Activated naive CD8-positive, alpha-beta T cell treated with anti-CD3 and anti-CD28 coated beads, Interleukin-2, amount 50 U/mL, for 24 hours (primary cell): ENCODE results near the gene TNNI3.
"Not testable (repeated sequence)": the region's sequence is repeated elsewhere in the genome, so short reads cannot be mapped to it uniquely, and the experiment has no call there.

Source experiments
- ATAC-seq: fragments of 150-1000 bp; cut with Tn5 transposase; one replicate; pipeline ENCODE4 v1.10.0; 2021
- DNase-seq: peaks from one replicate; pipeline ENCODE4 v3.0.0; 2021
- H3K27ac Mint-ChIP-seq: one replicate; pipeline ENCODE4 v1.8.0; 2021; ENCODE audit warnings: mild to moderate bottlenecking, mixed read lengths
- H3K27me3 Mint-ChIP-seq: one replicate; pipeline ENCODE4 v1.8.0; 2021; ENCODE audit warnings: mixed read lengths
- H3K36me3 Mint-ChIP-seq: one replicate; pipeline ENCODE4 v1.8.0; 2021; ENCODE audit warnings: low read depth, mixed read lengths
- H3K4me1 Mint-ChIP-seq: one replicate; pipeline ENCODE4 v1.8.0; 2021; ENCODE audit warnings: mixed read lengths
- H3K4me3 Mint-ChIP-seq: one replicate; pipeline ENCODE4 v1.8.0; 2021; ENCODE audit warnings: mild to moderate bottlenecking, moderate library complexity, mixed read lengths
- H3K9me3 Mint-ChIP-seq: one replicate; pipeline ENCODE4 v1.8.0; 2021; ENCODE audit warnings: mixed read lengths

TNNI3 gene

DNA sequence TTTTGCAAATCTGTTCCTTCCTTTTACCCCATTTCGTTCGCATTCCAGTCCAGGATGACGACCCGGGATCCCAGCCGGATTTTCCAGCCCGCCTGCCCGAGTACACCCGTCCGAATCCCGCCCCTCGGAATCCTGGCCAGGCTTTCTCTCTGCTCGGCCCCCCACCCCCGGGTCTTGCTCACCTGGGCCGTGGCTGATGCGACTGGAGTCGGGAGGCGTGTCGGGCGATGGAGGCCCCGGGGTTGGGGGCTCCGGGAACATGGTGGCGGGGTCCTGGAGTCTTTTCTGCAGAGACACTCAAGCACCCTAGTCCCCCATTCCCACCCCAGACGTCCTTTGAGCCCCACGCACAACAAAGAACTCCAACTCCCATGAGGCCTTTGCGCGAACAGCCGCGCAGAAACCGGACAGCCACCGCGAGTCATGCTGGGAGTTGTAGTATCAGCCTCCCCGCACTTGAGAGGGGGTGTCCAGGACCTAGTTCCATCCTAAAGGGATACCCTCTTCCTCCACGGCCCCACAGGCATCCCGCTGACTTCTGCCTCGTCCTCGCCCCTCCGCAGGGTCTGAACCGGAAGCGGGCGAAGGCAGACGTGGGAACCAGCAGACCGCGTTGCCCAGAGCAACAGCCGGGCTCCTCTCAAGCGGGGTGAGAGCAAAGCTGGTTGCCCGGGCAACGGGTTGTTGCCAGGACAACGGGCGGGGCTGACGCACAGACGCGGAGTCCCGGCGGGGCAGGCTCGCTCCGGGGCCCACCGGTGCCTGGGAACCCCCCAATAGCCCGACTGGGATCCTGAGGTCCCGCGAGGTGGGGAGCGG, 21.5 kb upstream of the TNNI3 start:
- Mint-ChIP-seq H3K36me3 (no peaks in the 10 kb centered on the region), H3K27ac (no peak overlapping the region), H3K4me3 (peak overlapping the region; percentile 60), H3K4me1 (peaks cover 18% of the 10 kb centered on the region), H3K27me3 (peaks cover 72% of the 10 kb centered on the region), H3K9me3 (no peaks in the 10 kb centered on the region)
- ATAC-seq (peak; percentile 88), DNase-seq (peak; percentile 93)

DNA sequence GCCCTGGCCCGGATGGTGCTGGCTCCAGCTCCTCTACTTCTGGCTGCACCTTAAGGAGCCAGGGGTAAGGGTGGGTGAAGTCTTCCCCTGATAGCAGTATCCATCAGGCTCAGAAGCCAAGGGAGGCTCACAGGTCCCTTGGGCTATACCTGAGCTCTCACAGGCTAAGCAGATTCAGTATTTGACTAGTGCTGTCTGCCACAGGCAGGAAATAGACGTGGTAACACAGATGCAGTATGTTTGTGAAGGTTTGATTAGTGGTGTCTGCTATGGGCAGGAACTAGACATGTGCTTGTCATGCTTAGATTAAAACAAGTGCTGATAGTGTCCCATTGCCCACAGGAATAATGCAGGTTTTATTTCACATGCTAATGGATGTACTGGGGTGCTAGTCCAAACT, 18.5 kb upstream of the TNNI3 start:
- no peak overlapping the region for H3K27ac Mint-ChIP-seq
- DNase-seq: no peak
- no peak overlapping the region for H3K4me3 Mint-ChIP-seq

DNA sequence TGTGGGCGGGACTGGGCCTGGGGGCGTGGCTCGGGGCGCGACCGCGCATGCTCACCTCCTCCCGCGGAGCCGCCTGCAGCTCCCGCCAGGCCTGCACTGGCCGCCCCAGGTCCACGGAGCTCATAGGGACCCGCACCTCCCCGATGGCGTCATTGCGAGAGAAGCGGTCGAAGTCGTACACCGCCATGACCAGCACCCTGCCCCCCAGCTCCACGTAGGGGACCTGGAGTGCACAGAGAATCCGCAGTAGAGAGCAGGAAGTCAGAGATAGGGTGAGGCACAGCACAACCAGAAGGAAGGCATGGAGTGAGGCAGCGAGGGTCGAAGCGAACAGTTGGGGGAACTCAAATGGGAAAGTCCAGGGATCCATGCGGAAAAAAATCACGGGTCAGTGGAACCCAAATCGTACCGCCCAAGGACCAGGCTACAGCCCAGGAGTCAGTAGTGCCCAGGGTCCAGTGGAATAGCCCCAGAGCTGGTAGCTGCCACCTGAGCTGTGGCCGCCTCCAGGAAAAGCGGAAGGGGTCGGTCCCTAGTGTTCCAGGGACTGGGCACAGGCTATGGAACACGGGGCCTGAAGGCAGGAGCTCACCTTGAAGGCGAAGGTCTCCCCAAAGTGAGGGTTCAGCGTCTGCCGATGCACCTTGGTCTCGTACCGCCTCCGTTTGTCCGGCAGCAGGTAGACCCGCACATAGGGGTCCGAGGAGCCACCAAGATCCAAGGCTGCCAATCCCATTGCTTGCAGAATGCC, 17.8 kb upstream of the TNNI3 start:
- DNase-seq (no peak), ATAC-seq (no peak)
- Mint-ChIP-seq H3K27ac (no peak overlapping the region), H3K9me3 (no peaks in the 10 kb centered on the region), H3K27me3 (peaks cover 75% of the 10 kb centered on the region), H3K4me1 (peaks cover 17% of the 10 kb centered on the region), H3K36me3 (no peaks in the 10 kb centered on the region), H3K4me3 (no peak overlapping the region)

More for the DNA sequence above, 18.5 kb upstream of the TNNI3 start:
- Mint-ChIP-seq H3K36me3 (no peaks in the 10 kb centered on the region), H3K27me3 (peaks cover 77% of the 10 kb centered on the region), H3K9me3 (no peaks in the 10 kb centered on the region), H3K4me1 (peaks cover 19% of the 10 kb centered on the region)
- no peak for ATAC-seq

DNA sequence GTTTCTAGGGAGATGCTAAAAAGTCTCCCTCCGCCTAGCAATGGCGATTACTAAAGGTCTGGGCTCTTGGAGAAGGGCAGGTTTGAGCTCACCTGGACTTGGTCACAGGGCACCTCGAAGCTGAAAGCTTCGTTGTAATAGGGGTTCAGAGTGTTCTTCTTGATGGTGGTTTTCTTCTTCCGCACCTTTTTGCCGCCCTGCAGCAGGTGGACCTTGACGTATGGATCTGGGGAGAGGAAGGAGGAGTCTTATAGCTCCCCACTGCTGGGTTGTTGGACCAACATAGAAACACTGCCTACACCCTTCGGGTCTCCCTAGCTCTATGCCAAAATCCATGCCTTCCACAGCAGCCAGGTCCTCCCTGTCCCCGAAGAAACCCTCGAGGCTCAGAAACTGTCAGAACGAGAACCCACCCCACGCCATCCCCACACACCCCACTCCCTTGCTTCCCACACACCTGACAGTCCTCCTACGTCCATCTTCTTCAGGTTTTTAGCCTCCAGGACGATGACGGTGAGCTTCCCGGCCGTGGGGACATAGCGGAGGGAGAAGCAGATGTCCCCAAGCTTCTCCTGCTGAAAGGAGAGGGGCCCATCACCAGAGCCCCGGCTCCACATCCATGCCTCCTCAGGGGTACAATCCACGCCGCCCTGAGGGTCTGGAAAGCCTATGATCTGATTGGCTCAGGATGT, 17.0 kb upstream of the TNNI3 start:
- ATAC-seq (no peak), DNase-seq (no peak)
- Mint-ChIP-seq H3K27me3 (peaks cover 78% of the 10 kb centered on the region), H3K4me3 (no peak overlapping the region), H3K36me3 (no peaks in the 10 kb centered on the region), H3K9me3 (no peaks in the 10 kb centered on the region), H3K4me1 (peaks cover 12% of the 10 kb centered on the region), H3K27ac (no peak overlapping the region)

DNA sequence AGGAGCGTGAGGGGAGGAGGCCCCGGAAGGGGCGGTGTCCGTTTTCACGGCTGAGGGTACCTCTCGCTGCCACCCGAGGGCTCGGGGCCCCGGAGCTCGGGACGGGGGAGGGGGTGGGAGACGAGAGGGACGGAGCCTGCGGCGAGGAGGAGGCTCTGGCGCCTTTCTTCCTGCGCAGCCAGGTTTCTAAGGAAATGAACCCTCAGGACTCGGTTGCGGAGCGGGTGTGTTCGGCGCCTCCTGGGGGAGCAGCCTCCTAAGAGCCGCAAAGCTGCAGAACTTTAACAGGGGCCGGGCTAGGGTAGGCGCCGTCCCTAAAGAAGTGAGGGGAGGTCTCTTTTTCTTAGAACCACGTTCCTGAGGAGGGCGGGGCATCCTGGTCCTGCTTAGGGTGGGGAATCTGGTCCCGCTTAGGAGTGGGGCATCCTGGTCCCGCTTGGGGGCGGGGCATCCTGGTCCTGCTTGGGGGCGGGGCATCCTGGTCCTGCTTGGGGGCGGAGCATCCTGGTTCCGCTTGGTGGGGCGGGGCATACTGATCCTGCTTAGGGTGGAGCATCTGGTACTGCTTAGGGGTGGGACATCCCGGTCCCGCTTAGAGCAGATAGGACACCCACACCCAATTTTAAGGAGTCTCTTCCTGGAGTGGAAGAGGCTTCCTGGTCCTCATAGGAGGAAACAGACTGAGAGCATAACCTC, 16.3 kb upstream of the TNNI3 start:
- H3K9me3 Mint-ChIP-seq: no peaks in the 10 kb centered on the region
- no peak overlapping the region for H3K4me3 Mint-ChIP-seq
- peak; percentile 30 for ATAC-seq
- H3K27me3 Mint-ChIP-seq: peaks cover 80% of the 10 kb centered on the region
- H3K27ac Mint-ChIP-seq: no peak overlapping the region
- no peaks in the 10 kb centered on the region for H3K36me3 Mint-ChIP-seq
- peak; percentile 63 for DNase-seq
- peaks cover 8% of the 10 kb centered on the region for H3K4me1 Mint-ChIP-seq

DNA sequence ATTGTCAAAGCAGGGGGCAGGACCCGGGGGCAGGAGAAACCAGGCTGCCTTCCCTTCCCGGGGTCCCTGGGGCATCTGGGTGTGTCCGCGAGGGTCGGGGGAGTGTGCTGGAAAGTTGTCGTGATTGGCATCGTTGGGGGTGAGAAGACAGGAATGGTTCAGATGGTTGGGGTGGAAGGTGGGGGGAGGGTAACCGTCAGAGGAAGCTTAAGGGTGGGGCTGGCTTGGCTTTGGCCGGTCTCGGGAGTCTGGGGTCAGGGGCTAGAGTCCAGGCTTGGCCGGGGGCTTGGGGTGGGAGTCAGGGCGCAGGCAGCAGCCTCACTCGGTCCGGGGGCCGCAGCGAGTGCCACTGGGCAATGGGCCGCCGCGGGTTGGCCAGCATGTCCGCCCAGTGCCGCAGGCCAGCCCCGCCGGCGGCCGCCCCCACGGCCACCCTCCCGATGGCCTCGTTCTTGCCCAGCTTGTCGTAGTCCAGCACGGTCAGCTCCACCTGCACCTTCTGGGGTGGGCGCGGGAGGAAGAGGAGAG, 15.7 kb upstream of the TNNI3 start:
- Mint-ChIP-seq H3K36me3 (no peaks in the 10 kb centered on the region), H3K9me3 (no peaks in the 10 kb centered on the region), H3K27me3 (peaks cover 76% of the 10 kb centered on the region), H3K27ac (no peak overlapping the region), H3K4me1 (peaks cover 3% of the 10 kb centered on the region), H3K4me3 (no peak overlapping the region)
- ATAC-seq (no peak), DNase-seq (no peak)

DNA sequence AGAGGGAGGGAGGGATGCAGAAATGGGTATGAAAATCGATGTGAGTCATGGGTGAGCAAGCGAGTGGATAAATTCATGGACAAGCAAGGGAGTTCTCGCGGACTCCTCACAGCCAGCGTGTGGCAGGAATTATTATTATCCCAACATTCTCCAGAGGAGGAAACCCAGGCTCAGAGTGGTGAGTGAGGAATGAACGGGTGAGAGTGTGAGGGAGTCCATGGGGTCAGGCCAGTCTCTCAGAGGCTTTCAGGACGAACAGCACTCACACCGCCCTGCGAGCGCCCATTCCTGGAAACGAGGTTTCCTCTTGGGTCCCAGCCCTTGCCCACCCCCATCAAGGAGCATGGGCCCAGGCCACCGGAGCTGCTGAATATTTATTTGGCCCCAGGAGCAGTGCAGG, 15.2 kb upstream of the TNNI3 start:
- DNase-seq: no peak
- no peaks in the 10 kb centered on the region for H3K36me3 Mint-ChIP-seq
- no peak overlapping the region for H3K27ac Mint-ChIP-seq

DNA sequence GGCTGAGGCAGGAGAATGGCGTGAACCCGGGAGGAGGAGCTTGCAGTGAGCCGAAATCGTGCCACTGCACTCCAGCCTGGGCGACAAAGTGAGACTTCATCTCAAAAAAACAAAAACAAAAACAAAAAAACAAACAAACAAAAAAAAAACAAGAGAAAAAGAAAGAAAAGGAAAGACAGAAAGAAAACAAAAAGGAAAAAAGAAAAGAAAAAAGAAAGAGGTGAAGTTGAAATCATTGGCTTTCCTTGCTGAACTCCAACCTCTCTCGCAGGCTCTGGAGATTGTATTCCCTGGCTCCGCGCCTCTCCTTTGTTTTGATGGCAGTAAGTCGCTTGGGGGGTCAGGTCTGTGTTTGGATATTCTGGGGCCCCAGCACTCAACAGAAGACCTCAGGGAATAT, 14.8 kb upstream of the TNNI3 start:
- Mint-ChIP-seq H3K4me3 (peak overlapping the region; percentile 4), H3K27me3 (peaks cover 77% of the 10 kb centered on the region)
- ATAC-seq, H3K27ac Mint-ChIP-seq, H3K4me1 Mint-ChIP-seq, H3K9me3 Mint-ChIP-seq, H3K36me3 Mint-ChIP-seq, DNase-seq: not testable (repeated sequence)

More for the DNA sequence above, 15.2 kb upstream of the TNNI3 start:
- no peak for ATAC-seq
- peak overlapping the region; percentile 4 for H3K4me3 Mint-ChIP-seq
- no peaks in the 10 kb centered on the region for H3K9me3 Mint-ChIP-seq
- peaks cover 74% of the 10 kb centered on the region for H3K27me3 Mint-ChIP-seq
- H3K4me1 Mint-ChIP-seq: peaks cover 2% of the 10 kb centered on the region

DNA sequence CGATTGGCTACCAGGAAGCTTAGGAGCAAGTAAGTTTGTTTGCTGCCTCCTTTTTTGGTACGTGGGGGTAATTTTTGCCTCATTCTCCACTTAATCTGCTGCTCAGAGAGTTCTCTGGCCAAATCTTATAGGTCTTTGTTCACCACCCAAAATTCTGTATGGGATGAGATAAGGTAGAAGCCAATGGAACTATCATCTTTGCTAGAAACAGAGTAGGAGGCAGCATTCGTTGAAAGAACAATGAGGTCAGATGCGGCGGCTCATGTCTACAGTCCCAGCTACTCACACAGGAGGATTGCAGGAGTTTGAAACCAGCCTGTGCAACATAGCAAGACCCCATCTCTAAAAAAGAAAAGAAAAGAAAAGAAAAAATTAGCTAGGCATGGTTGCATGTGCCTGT, 13.9 kb upstream of the TNNI3 start:
- H3K36me3 Mint-ChIP-seq: no peaks in the 10 kb centered on the region
- no peak for DNase-seq
- no peak overlapping the region for H3K4me3 Mint-ChIP-seq
- H3K4me1 Mint-ChIP-seq: peaks cover 9% of the 10 kb centered on the region
- peaks cover 77% of the 10 kb centered on the region for H3K27me3 Mint-ChIP-seq
- ATAC-seq: no peak
- no peak overlapping the region for H3K27ac Mint-ChIP-seq
- no peaks in the 10 kb centered on the region for H3K9me3 Mint-ChIP-seq

DNA sequence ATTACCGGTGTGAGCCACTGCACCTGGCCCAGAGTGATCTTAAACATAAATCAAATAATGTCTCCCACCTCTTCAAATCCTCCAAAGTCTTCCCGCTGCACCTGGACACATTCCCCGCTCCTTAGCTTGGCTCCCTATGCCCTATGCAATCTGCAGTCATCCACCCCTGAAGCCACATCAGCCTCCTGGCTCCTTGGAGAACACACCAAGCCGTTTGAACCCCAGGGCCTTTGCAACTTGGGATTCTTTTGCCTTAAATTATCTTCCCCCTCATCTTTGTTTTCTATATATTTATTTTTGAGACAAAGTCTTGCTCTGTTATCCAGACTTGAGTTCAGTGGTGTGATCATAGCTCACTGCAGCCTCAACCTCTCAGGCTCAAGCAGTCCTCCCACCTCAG, 11.6 kb upstream of the TNNI3 start:
- no peaks in the 10 kb centered on the region for H3K36me3 Mint-ChIP-seq
- ATAC-seq (no peak), DNase-seq (no peak)
- H3K27me3 Mint-ChIP-seq: peaks cover 77% of the 10 kb centered on the region
- no peak overlapping the region for H3K27ac Mint-ChIP-seq
- H3K4me3 Mint-ChIP-seq: no peak overlapping the region
- H3K9me3 Mint-ChIP-seq: no peaks in the 10 kb centered on the region
- H3K4me1 Mint-ChIP-seq: peaks cover 12% of the 10 kb centered on the region

DNA sequence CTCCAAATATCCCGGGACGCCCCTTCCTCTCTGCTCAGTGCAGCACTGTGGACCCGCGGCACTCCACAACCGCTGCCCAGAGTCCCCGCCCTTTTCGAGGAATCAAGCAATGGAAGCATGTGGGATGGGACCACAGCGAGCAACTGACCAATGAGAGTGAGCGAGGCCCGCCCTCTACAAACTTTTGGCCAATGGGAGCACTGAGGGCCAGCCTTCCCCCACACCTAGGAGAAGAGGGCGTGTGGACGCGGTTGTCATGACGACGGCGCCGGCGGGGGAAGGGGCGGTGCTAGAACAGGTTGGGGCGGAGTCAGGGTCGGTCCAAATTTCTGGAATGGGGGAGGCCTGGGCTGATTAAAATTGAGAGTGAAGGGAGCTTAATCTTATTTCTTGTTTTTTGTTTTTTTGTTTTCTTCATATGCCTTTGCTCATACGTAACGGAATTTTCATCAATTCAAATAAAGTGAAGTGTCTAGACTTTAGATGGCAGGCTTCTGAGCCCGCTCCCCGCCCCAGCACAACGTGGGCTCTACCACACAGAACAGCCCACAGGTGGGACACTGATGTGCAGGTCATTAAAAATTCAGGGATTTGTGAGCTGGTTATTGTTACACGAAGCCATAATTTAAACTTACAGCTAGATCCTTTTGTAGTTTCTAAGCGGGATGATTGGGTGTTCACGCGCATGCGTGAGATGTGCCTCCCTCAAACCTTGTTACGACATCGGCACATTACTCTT, 9.2 kb upstream of the TNNI3 start, which contains the start of gene DNAAF3:
DNAAF3 (minus strand) TSS at position 84 of the 739 bp plus-strand sequence. CDS start 200 bp downstream, outside the sequence.
- H3K27ac Mint-ChIP-seq: peak within 1 kb of the TSS; percentile 34
- H3K36me3 Mint-ChIP-seq: no peaks in the 10 kb centered on the region
- H3K4me1 Mint-ChIP-seq: peaks cover 11% of the 10 kb centered on the region
- H3K27me3 Mint-ChIP-seq: peaks cover 73% of the 10 kb centered on the region
- ATAC-seq (peak; percentile 91), DNase-seq (peak; percentile 76)
- H3K4me3 Mint-ChIP-seq: peak within 1 kb of the TSS; percentile 39
- H3K9me3 Mint-ChIP-seq: no peaks in the 10 kb centered on the region

DNA sequence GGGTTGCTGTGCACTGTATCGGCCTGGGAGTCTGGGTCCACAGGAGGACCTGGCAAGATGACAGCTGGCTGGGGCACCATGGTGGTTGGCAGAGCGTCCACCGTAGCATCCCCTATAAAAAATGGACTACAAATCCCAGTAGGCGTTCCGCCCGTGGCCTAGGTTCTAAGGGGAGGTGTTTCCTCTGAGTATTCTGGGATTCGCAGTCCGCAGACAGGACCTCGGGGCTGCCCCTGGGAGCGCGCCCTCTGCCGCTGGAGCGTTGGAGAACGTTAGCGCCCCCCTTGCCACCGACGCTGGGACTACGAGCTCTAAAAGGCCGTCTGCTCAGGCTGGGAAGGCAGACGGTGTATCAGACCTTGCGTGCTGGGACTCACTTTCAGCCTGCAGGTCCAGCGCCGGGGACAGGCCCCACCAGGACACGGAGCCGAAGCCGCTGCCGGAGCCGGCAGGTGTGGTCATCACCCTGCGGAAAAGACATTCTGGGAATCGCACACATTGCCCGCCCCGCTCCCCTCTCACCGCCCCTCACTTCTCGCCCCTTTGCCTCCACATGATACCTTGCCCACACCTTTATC, 8.5 kb upstream of the TNNI3 start:
- DNase-seq (peak; percentile 47), ATAC-seq (peak; percentile 67)
- peak overlapping the region; percentile 34 for H3K27ac Mint-ChIP-seq
- peaks cover 11% of the 10 kb centered on the region for H3K4me1 Mint-ChIP-seq
- no peaks in the 10 kb centered on the region for H3K36me3 Mint-ChIP-seq
- H3K27me3 Mint-ChIP-seq: peaks cover 69% of the 10 kb centered on the region
- H3K4me3 Mint-ChIP-seq: peak overlapping the region; percentile 39
- H3K9me3 Mint-ChIP-seq: no peaks in the 10 kb centered on the region

DNA sequence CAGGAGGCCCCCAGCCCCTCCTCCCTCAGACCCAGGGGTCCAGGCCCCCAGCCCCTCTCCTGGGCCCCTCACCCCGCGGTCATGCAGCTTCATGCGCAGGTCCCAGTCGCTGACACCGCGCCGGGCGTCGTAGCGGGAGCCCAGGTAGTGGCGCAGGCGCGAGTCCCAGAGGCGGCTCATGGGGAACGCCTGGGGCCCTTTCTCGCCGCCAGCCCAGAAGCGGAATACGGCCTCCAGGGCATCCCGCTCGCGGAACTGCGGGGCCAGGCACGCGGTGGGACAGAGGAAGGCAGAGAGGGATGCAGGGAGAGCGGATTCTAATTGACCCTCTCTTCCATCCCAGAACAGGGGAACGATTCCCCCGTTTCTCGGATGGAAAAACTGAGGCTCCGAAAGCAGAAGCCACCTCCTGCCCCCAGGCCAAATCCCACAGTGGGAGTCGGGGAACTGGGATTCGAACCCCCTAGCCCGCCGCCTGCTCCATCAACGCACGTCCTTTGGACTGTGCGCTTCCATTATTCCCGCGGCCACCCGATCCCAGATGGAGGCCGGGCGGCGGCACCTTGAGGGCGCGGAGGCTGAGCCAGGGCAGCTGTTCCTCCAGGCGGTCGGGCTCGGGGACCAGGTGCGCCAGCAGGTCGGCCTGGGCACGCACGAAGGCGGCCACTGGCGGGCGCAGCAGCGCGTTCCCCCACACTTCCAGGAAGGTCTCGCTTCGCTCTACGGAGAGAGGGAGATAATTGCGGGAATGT, 4.2 kb upstream of the TNNI3 start:
- Mint-ChIP-seq H3K27me3 (peaks cover 66% of the 10 kb centered on the region), H3K4me1 (peaks cover 8% of the 10 kb centered on the region), H3K9me3 (no peaks in the 10 kb centered on the region), H3K36me3 (no peaks in the 10 kb centered on the region), H3K27ac (no peak overlapping the region), H3K4me3 (no peak overlapping the region)
- DNase-seq (no peak), ATAC-seq (no peak)
